GM23338 (cell line): ENCODE data around the gene RNF13.

Source experiments
- CREB1 ChIP-seq: fragments of 250-450 bp; sonication (Bioruptor Pico); IDR thresholded peaks from 2 replicates; pipeline ENCODE4 v1.5.0; 2020; ENCODE audit warnings: low read depth, mild to moderate bottlenecking, moderate library complexity
- CTCF ChIP-seq, 2 experiments: fragments of 200-600 bp in 1 of 2; sonication (generic) in 1 of 2; conservative IDR thresholded peaks; 2 replicates each; pipeline versions ENCODE4 v1.5.1 to v1.6.1; 2016 to 2017; ENCODE audit warnings: antibody characterized with exemption in 2 of 2, low read depth in 2 of 2, mild to moderate bottlenecking in 2 of 2, moderate library complexity in 1 of 2
- EZH2 ChIP-seq: fragments of 200-600 bp; sonication (generic); IDR thresholded peaks from one replicate; pipeline ENCODE4 v1.8.0; 2017; ENCODE audit warnings: antibody characterized with exemption, mild to moderate bottlenecking, low read depth; ENCODE audit not compliant: unreplicated experiment
- EZH2phosphoT487 ChIP-seq: fragments of 200-600 bp; sonication (generic); IDR thresholded peaks from one replicate; pipeline ENCODE4 v1.8.1; 2018; ENCODE audit warnings: antibody characterized with exemption; ENCODE audit not compliant: unreplicated experiment
- JUNB ChIP-seq: IDR thresholded peaks from one replicate; pipeline ENCODE4 v1.6.1; 2016; ENCODE audit warnings: antibody characterized with exemption; ENCODE audit not compliant: unreplicated experiment
- NANOG ChIP-seq: IDR thresholded peaks from 2 replicates; pipeline ENCODE4 v1.6.1; 2016; ENCODE audit warnings: antibody characterized with exemption, borderline replicate concordance
- POLR2AphosphoS5 ChIP-seq: IDR thresholded peaks from 2 replicates; pipeline ENCODE4 v1.6.1; 2016; ENCODE audit warnings: antibody characterized with exemption, low read depth
- STAT1 ChIP-seq: IDR thresholded peaks from one replicate; pipeline ENCODE4 v1.6.1; 2016; ENCODE audit warnings: antibody characterized with exemption; ENCODE audit not compliant: unreplicated experiment
- ZNF114 ChIP-seq: fragments of 250-450 bp; sonication (Bioruptor Pico); IDR thresholded peaks from 2 replicates; pipeline ENCODE4 v1.5.0; 2020; ENCODE audit warnings: mild to moderate bottlenecking, moderate library complexity
- TF ChIP-seq, protein P1 (sequence below): IDR thresholded peaks from one replicate; pipeline ENCODE4 v1.6.1; 2018; ENCODE audit warnings: antibody characterized with exemption; ENCODE audit not compliant: unreplicated experiment
- TF ChIP-seq, protein P2 (sequence below): IDR thresholded peaks from 2 replicates; pipeline ENCODE4 v1.6.1; 2016; ENCODE audit warnings: antibody characterized with exemption

DNA sequence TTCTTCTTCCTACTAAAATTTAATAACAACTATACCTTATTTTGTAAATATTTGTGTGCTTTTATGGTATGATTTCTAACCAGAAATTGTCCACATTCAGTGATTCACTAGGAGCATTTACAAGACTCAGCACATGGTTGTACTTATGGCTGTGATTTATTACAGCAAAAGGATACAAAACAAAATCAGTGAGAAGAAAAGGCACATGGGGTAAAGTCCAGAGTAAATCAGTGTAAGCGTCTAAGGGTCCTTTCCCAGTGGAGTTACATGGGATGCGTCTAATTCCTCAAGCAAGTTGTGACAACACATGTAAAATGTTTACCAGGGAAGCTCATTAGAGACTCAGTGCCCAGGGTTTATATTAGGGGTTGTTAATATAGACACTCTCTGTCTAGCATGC lies 31.1 kb downstream of the RNF13 start:
- TF ChIP-seq CREB1 (CRISPR knock-in tag) (no peak), CTCF (conservative IDR thresholded peaks at IDR 0.05; ENCODE audit: low read depth in 2 of 2) (no peak), EZH2phosphoT487 (no peak), EZH2 (no peak), POLR2AphosphoS5 (no peak), STAT1 (no peak), ZNF114 (no peak), JUNB (no peak), NANOG (no peak)
- TF ChIP-seq, protein P1, sequence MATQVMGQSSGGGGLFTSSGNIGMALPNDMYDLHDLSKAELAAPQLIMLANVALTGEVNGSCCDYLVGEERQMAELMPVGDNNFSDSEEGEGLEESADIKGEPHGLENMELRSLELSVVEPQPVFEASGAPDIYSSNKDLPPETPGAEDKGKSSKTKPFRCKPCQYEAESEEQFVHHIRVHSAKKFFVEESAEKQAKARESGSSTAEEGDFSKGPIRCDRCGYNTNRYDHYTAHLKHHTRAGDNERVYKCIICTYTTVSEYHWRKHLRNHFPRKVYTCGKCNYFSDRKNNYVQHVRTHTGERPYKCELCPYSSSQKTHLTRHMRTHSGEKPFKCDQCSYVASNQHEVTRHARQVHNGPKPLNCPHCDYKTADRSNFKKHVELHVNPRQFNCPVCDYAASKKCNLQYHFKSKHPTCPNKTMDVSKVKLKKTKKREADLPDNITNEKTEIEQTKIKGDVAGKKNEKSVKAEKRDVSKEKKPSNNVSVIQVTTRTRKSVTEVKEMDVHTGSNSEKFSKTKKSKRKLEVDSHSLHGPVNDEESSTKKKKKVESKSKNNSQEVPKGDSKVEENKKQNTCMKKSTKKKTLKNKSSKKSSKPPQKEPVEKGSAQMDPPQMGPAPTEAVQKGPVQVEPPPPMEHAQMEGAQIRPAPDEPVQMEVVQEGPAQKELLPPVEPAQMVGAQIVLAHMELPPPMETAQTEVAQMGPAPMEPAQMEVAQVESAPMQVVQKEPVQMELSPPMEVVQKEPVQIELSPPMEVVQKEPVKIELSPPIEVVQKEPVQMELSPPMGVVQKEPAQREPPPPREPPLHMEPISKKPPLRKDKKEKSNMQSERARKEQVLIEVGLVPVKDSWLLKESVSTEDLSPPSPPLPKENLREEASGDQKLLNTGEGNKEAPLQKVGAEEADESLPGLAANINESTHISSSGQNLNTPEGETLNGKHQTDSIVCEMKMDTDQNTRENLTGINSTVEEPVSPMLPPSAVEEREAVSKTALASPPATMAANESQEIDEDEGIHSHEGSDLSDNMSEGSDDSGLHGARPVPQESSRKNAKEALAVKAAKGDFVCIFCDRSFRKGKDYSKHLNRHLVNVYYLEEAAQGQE = no peak
- TF ChIP-seq, protein P2, sequence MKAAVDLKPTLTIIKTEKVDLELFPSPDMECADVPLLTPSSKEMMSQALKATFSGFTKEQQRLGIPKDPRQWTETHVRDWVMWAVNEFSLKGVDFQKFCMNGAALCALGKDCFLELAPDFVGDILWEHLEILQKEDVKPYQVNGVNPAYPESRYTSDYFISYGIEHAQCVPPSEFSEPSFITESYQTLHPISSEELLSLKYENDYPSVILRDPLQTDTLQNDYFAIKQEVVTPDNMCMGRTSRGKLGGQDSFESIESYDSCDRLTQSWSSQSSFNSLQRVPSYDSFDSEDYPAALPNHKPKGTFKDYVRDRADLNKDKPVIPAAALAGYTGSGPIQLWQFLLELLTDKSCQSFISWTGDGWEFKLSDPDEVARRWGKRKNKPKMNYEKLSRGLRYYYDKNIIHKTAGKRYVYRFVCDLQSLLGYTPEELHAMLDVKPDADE = no peak
